Stomach smooth muscle (tissue), 2 donors: ENCODE data around the gene IZUMO1.
A peak's percentile ranks its signal among the peaks of the same experiment; 100 is the strongest.

ENCODE experiments used
- H3K27ac ChIP-seq: one replicate; pipeline ENCODE4 v1.7.0; 2013; ENCODE audit warnings: mild to moderate bottlenecking, low read length, inconsistent platforms
- H3K27me3 ChIP-seq, 2 donors: one replicate each; pipeline ENCODE4 v1.7.0; 2013; ENCODE audit warnings: low read length in 2 of 2; ENCODE audit not compliant: insufficient read depth in 2 of 2, control insufficient read depth in 1 of 2
- H3K36me3 ChIP-seq, 2 donors: one replicate each; pipeline ENCODE4 v1.7.0; 2013; ENCODE audit warnings: low read length in 2 of 2; ENCODE audit not compliant: control insufficient read depth in 2 of 2, insufficient read depth in 2 of 2
- H3K4me1 ChIP-seq: one replicate; pipeline ENCODE4 v1.7.0; 2013; ENCODE audit warnings: low read length; ENCODE audit not compliant: control insufficient read depth, insufficient read depth
- H3K4me3 ChIP-seq, 2 donors: one replicate each; pipeline ENCODE4 v1.7.0; 2013; ENCODE audit warnings: low read length in 2 of 2
- H3K9ac ChIP-seq, 2 donors: one replicate each; pipeline ENCODE4 v1.7.0; 2013; ENCODE audit warnings: low read length in 2 of 2, mild to moderate bottlenecking in 1 of 2
- H3K9me3 ChIP-seq, 2 donors: one replicate each; pipeline ENCODE4 v1.7.0; 2013; ENCODE audit warnings: low read length in 2 of 2; ENCODE audit not compliant: control insufficient read depth in 2 of 2
- donor health status: healthy.
- donor health status: Pancreatic carcinoma.

IZUMO1 gene

GRCh38 chr19:48757089-48757675, 10.5 kb upstream of the IZUMO1 start:
- no peak overlapping the region for H3K4me3 ChIP-seq
- no peaks in the 10 kb centered on the region for H3K9me3 ChIP-seq
- peaks cover 7 to 12% of the 10 kb centered on the region in 2 donors for H3K27me3 ChIP-seq
- peaks cover 5% of the 10 kb centered on the region for H3K4me1 ChIP-seq
- H3K27ac ChIP-seq: no peak overlapping the region
- H3K36me3 ChIP-seq: no peaks in the 10 kb centered on the region
- no peak overlapping the region for H3K9ac ChIP-seq

- H3K4me3 ChIP-seq: no peak overlapping the region
- H3K27me3 ChIP-seq: peaks cover 10 to 16% of the 10 kb centered on the region in 2 donors
- no peak overlapping the region for H3K9ac ChIP-seq
- no peaks in the 10 kb centered on the region for H3K36me3 ChIP-seq
- no peaks in the 10 kb centered on the region for H3K9me3 ChIP-seq
- peaks cover 7% of the 10 kb centered on the region for H3K4me1 ChIP-seq
- H3K27ac ChIP-seq: no peak overlapping the region
Measured at GRCh38 chr19:48756686-48757085, 10.0 kb upstream of the IZUMO1 start.

- no peak overlapping the region for H3K27ac ChIP-seq
- no peaks in the 10 kb centered on the region for H3K36me3 ChIP-seq
- no peak overlapping the region for H3K9ac ChIP-seq
- peaks cover 7% of the 10 kb centered on the region for H3K4me1 ChIP-seq
- H3K27me3 ChIP-seq: peaks cover 12 to 19% of the 10 kb centered on the region in 2 donors
- no peaks in the 10 kb centered on the region for H3K9me3 ChIP-seq
- no peak overlapping the region for H3K4me3 ChIP-seq
Measured at GRCh38 chr19:48756212-48756611, 9.5 kb upstream of the IZUMO1 start.

- Histone ChIP-seq H3K4me3 (no peak overlapping the region), H3K9me3 (no peaks in the 10 kb centered on the region), H3K27me3 (peaks cover 16 to 23% of the 10 kb centered on the region in 2 donors), H3K4me1 (peaks cover 7% of the 10 kb centered on the region), H3K27ac (no peak overlapping the region), H3K9ac (no peak overlapping the region), H3K36me3 (no peaks in the 10 kb centered on the region)
Measured at GRCh38 chr19:48755787-48756186, 9.1 kb upstream of the IZUMO1 start.

- no peaks in the 10 kb centered on the region for H3K9me3 ChIP-seq
- H3K9ac ChIP-seq: no peak within 1 kb of the TSS
- no peak within 1 kb of the TSS for H3K4me3 ChIP-seq
- H3K27me3 ChIP-seq: peaks cover 22 to 29% of the 10 kb centered on the region in 2 donors
- H3K36me3 ChIP-seq: no peaks in the 10 kb centered on the region
- H3K4me1 ChIP-seq: peaks cover 7% of the 10 kb centered on the region
- no peak within 1 kb of the TSS for H3K27ac ChIP-seq
Measured at GRCh38 chr19:48755084-48755641, 8.5 kb upstream of the IZUMO1 start, which contains the start of gene FGF21. Gene FGF21, plus strand, starts transcription at chr19:48755524. Its CDS starts 713 bp downstream, at chr19:48756237.

DNA sequence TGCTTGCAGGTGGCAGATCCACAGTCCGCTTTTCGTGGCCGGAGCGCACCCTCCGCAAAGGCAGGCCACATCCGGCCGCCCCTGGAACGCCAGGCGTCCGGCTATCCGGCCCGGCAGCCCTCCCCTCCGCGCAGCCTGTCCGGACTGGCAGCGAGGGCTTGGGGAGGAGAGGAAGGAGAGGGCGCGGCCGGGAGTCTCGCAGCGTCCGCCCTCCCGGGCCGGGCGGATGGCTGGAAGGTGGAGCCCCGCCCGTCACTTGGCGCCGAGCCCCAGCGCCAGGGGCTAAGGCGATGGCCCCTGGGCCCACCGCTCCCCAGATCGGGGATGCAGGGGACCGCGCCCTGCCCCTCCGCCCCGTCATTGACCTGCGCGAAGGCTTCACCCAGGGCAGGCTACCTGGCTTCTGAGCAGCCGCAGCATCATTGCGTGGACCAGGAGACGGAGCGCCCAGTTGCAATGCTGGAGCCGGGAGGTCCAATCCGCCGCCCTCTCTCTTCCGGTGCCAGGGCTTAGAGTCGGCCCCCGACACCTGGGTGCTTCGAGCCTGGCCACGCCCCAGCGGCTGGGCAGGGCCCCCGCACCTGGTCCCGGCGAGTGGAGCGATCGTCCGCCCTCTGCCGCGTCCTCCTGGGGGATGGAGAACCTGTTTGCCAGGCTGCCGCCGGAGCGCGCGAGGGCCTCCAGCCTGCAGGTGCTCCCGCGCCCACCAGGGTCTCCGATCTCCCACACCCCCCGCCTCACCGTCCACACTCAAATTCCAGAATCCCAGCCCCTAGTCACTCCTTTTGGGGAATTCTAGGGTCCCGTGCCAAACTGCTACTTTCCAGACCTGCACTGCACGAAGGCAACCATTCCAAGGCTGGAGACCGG, 6.0 kb upstream of the IZUMO1 start, which contains the start of gene FUT1:
Gene FUT1, minus strand, starts transcription at position 146 of the 870 bp plus-strand sequence. CDS start 1,360 bp downstream, outside the sequence.
- H3K36me3 ChIP-seq: no peaks in the 10 kb centered on the region
- peaks cover 31 to 36% of the 10 kb centered on the region in 2 donors for H3K27me3 ChIP-seq
- no peaks in the 10 kb centered on the region for H3K9me3 ChIP-seq
- peak within 1 kb of the TSS; percentile 53 to 64 for H3K4me3 ChIP-seq
- peaks cover 7% of the 10 kb centered on the region for H3K4me1 ChIP-seq
- H3K27ac ChIP-seq: no peak within 1 kb of the TSS
- peak within 1 kb of the TSS in 1 of 2 donors; percentile 13 for H3K9ac ChIP-seq

DNA sequence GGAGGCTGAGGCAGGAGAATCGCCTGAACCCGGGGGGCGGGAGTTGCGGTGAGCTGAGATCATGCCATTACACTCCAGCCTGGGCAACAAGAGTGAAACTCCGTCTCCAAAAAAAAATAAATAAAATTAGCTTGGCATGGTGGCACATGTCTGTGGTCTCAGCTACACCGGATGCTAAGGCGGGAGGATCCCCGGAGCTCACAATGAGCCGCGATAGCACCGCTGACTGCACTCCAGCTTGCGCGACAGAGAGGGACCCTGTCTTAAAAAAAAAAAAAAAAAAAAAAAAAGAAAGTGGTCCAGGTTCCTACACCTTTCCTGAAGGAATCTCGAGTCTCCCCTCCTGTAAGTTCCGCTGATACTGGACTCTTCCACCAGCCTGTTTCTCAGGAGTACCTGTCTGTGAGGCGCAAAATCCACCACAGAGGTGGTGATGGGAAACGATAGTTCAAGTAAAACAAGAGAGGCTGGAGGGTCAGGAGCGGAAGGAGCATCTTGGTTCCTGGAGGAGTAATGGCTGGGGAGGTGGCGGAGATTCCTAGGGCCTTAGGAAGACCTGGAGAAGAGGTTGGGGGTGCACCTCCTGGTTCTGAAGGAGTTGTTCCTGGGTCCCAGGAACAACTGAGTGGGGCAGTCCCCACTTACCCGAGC, 5.3 kb upstream of the IZUMO1 start:
- Histone ChIP-seq H3K4me3 (peak overlapping the region; percentile 53 to 64), H3K9ac (peak overlapping the region in 1 of 2 donors; percentile 13), H3K4me1 (peaks cover 7% of the 10 kb centered on the region), H3K27me3 (peaks cover 33 to 36% of the 10 kb centered on the region in 2 donors), H3K9me3 (no peaks in the 10 kb centered on the region), H3K27ac (no peak overlapping the region), H3K36me3 (no peaks in the 10 kb centered on the region)

DNA sequence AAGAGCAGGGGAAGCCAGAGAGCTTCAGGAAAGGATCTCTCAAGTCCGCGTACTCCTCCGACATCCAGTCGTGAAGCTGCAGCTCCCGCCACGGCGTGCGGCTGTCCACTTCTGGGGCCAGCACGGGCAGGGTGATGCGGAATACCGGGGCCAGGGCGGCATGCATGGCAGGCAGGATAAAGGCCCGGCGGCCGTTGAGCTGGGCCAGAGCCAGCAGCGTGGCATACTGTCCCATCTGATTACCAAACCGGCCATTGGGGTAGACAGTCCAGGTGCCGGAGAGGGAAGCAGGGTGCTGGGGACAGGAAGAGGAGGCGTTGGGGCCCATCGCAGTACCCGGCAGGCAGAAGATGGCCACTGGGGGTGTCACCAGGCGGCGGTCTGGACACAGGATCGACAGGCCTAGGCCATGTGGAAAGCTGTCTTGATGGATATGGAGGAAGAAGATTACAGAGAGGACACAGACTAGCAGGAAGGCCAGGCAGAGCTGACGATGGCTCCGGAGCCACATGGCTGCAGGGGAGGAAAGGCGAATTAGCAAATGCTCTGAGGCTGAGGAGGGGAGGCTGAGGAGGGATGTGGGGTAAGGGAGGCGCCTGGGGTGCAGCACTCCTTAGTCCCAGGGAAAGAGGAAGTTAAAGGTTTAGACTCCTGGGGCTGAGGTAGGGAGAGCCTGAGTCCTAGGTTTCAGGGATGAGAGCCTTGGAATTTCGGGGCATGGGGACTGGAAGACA, 4.2 kb upstream of the IZUMO1 start:
- Histone ChIP-seq H3K36me3 (no peaks in the 10 kb centered on the region), H3K27me3 (peaks cover 43 to 46% of the 10 kb centered on the region in 2 donors), H3K27ac (no peak overlapping the region), H3K9me3 (no peaks in the 10 kb centered on the region), H3K9ac (no peak overlapping the region), H3K4me3 (no peak overlapping the region), H3K4me1 (peaks cover 7% of the 10 kb centered on the region)

GRCh38 chr19:48750351-48750750, 3.6 kb upstream of the IZUMO1 start:
- Histone ChIP-seq H3K36me3 (no peaks in the 10 kb centered on the region), H3K9ac (no peak overlapping the region), H3K4me3 (no peak overlapping the region), H3K27me3 (peaks cover 46 to 52% of the 10 kb centered on the region in 2 donors), H3K9me3 (no peaks in the 10 kb centered on the region), H3K4me1 (peaks cover 7% of the 10 kb centered on the region), H3K27ac (no peak overlapping the region)
